HEK293 (cell line): ENCODE results near the gene NLE1.

Source experiments
- CTCF ChIA-PET: fragments of 350-600 bp; formaldehyde crosslinking; extraction: SDS; loops from one replicate; lab custom pipeline; 2021; ENCODE audit warnings: antibody characterized with exemption; lab: Yijun Ruan, JAX
- POLR2A ChIA-PET: fragments of 300-600 bp; formaldehyde crosslinking; extraction: SDS; loops from one replicate; lab custom pipeline; 2020; ENCODE audit warnings: antibody characterized with exemption, inconsistent platforms; lab: Yijun Ruan, JAX
- H3K27ac ChIP-seq: fragments of 200-500 bp; sonication (Bioruptor generic); 2 replicates; pipeline ENCODE4 v1.5.1; 2014; ENCODE audit warnings: low read depth, low read length, control low read depth, inconsistent platforms; ENCODE audit errors: extremely low read depth
- H3K36me3 ChIP-seq, 2 experiments: fragments of 200-500 bp in 1 of 2; sonication (Bioruptor generic) in 1 of 2; 1 replicate in 1 of 2; 2 replicates in 1 of 2; pipeline ENCODE4 v1.5.1; 2014 to 2017; ENCODE audit warnings: inconsistent platforms in 2 of 2, low read length in 2 of 2; ENCODE audit not compliant: control insufficient read depth in 2 of 2, insufficient read depth in 1 of 2
- H3K4me1 ChIP-seq: fragments of 200-500 bp; sonication (Bioruptor generic); 2 replicates; pipeline ENCODE4 v1.5.1; 2014; ENCODE audit warnings: mild to moderate bottlenecking, low read length, inconsistent platforms; ENCODE audit not compliant: control insufficient read depth, insufficient read depth
- H3K4me3 ChIP-seq: 2 replicates; pipeline ENCODE4 v1.5.1; 2011; ENCODE audit warnings: low read depth, mild to moderate bottlenecking, control low read depth, low read length, moderate library complexity
- H3K9me3 ChIP-seq: fragments of 200-500 bp; sonication (Bioruptor generic); 2 replicates; pipeline ENCODE4 v1.5.1; 2014; ENCODE audit warnings: low read depth, low read length, inconsistent platforms; ENCODE audit not compliant: control insufficient read depth, insufficient read depth
- HOXA7 ChIP-seq: sonication (generic); formaldehyde crosslinking; IDR thresholded peaks from 2 replicates; pipeline ENCODE4 v1.8.1; 2022; ENCODE audit warnings: missing genetic modification reagents, borderline replicate concordance
- ZNF138 ChIP-seq: fragments of 450-650 bp; formaldehyde crosslinking; IDR thresholded peaks from 2 replicates; pipeline ENCODE4 v1.5.1; 2016; ENCODE audit warnings: missing biosample characterization, missing genetic modification characterization, borderline replicate concordance
- ZNF280C ChIP-seq: fragments of 450-650 bp; formaldehyde crosslinking; IDR thresholded peaks from 2 replicates; pipeline ENCODE4 v1.5.1; 2016; ENCODE audit warnings: missing biosample characterization, missing genetic modification characterization
- ZNF37A ChIP-seq: fragments of 450-650 bp; IDR thresholded peaks from 2 replicates; pipeline ENCODE4 v1.5.1; 2018; ENCODE audit warnings: missing biosample characterization, missing genetic modification characterization
- ZNF398 ChIP-seq: fragments of 450-650 bp; formaldehyde crosslinking; IDR thresholded peaks from 2 replicates; pipeline ENCODE4 v1.5.1; 2017; ENCODE audit warnings: missing biosample characterization, missing genetic modification characterization
- ZNF416 ChIP-seq: fragments of 450-650 bp; formaldehyde crosslinking; IDR thresholded peaks from 2 replicates; pipeline ENCODE4 v1.5.1; 2016; ENCODE audit warnings: missing biosample characterization, missing genetic modification characterization
- ZNF426 ChIP-seq: fragments of 450-650 bp; formaldehyde crosslinking; IDR thresholded peaks from 2 replicates; pipeline ENCODE4 v1.5.1; 2017; ENCODE audit warnings: missing biosample characterization, missing genetic modification characterization, mild to moderate bottlenecking, inconsistent platforms, moderate library complexity
- ZNF548 ChIP-seq: fragments of 450-650 bp; formaldehyde crosslinking; IDR thresholded peaks from 2 replicates; pipeline ENCODE4 v1.5.1; 2016; ENCODE audit warnings: missing biosample characterization, missing genetic modification characterization
- ZNF596 ChIP-seq: fragments of 450-650 bp; IDR thresholded peaks from 2 replicates; pipeline ENCODE4 v1.5.0; 2018; ENCODE audit warnings: missing biosample characterization, mild to moderate bottlenecking, missing genetic modification characterization, moderate library complexity
- ZNF843 ChIP-seq: fragments of 450-650 bp; formaldehyde crosslinking; IDR thresholded peaks from 2 replicates; pipeline ENCODE4 v1.5.1; 2016; ENCODE audit warnings: missing biosample characterization, missing genetic modification characterization
- ZSCAN5A ChIP-seq: fragments of 450-650 bp; formaldehyde crosslinking; IDR thresholded peaks from 2 replicates; pipeline ENCODE4 v1.5.1; 2016; ENCODE audit warnings: missing biosample characterization, missing genetic modification characterization
- TF ChIP-seq, protein P1 (sequence below): fragments of 450-650 bp; formaldehyde crosslinking; IDR thresholded peaks from 2 replicates; pipeline ENCODE4 v1.5.1; 2016; ENCODE audit warnings: missing biosample characterization, missing genetic modification characterization
- TF ChIP-seq, protein P2 (sequence below): fragments of 450-650 bp; IDR thresholded peaks from 2 replicates; pipeline ENCODE4 v1.5.1; 2018; ENCODE audit warnings: missing biosample characterization, mild to moderate bottlenecking, missing genetic modification characterization
- TF ChIP-seq, protein P3 (sequence below): fragments of 450-650 bp; formaldehyde crosslinking; IDR thresholded peaks from 2 replicates; pipeline ENCODE4 v1.5.1; 2017; ENCODE audit warnings: missing biosample characterization, missing genetic modification characterization
- TF ChIP-seq, protein P4 (sequence below): fragments of 450-650 bp; formaldehyde crosslinking; IDR thresholded peaks from 2 replicates; pipeline ENCODE4; 2016; ENCODE audit warnings: missing biosample characterization, missing genetic modification characterization

NLE1 gene

GRCh38 chr17:35129154-35129972, 12.7 kb downstream of the NLE1 start:
- no peaks in the 10 kb centered on the region for H3K9me3 ChIP-seq
- CTCF ChIA-PET = interaction anchor here (0.6 to 1.2 kb wide), 2 partner anchors 9 to 14 kb away, joined by 3 to 4 read pairs; no protein-coding TSS in a partner anchor
- H3K4me1 ChIP-seq = no peaks in the 10 kb centered on the region
- peaks cover 13 to 46% of the 10 kb centered on the region in 2 experiments for H3K36me3 ChIP-seq
- no peak for TF ChIP-seq ZNF416 (tag by site-specific recombination)
- TF ChIP-seq, protein P1, sequence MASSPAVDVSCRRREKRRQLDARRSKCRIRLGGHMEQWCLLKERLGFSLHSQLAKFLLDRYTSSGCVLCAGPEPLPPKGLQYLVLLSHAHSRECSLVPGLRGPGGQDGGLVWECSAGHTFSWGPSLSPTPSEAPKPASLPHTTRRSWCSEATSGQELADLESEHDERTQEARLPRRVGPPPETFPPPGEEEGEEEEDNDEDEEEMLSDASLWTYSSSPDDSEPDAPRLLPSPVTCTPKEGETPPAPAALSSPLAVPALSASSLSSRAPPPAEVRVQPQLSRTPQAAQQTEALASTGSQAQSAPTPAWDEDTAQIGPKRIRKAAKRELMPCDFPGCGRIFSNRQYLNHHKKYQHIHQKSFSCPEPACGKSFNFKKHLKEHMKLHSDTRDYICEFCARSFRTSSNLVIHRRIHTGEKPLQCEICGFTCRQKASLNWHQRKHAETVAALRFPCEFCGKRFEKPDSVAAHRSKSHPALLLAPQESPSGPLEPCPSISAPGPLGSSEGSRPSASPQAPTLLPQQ (tag by site-specific recombination) = 0 out of 2 replicates have a peak, but pooled peaks have one; percentile 12
- H3K27ac ChIP-seq = no peak overlapping the region
- POLR2A ChIA-PET = no interaction called here
- H3K4me3 ChIP-seq = no peak overlapping the region

DNA sequence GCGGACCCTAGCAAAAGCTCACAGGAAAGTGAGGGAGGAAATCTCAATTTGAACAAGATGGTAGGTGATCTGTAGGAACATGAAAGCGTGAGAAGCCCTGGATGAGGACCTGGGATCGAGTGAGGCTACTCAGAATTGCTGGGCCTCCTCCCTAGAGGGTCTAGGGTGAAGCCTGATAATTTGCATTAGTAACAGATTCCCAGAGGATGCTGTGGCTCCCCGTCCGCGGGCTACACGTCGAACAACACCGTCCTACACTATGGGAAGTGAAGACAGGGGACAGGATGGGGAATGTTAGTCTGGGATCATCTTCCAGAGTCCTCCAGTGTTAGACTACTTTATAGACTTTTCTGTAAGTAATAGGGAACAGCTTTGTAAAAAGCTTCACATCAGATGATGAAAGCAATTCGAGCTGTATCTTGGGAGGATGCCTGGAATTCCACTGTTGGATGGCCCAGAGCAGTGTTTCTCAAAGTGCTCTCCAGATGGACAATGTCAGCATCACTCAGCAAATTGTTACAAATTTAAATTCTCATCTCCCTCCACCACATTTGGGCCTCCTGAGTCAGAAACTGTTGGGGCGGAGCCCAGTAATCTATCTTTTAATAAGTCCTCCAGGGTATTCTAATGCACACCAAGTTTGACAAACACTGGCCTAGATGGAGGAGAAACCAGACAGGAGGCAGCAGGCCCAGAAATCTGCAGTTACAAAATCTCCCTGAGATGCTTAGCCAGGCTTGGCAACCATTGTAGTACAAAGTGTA, 14.2 kb downstream of the NLE1 start:
- no peaks in the 10 kb centered on the region for H3K4me1 ChIP-seq
- no peak overlapping the region for H3K4me3 ChIP-seq
- H3K27ac ChIP-seq = no peak overlapping the region
- POLR2A ChIA-PET = interaction anchor here (0.5 to 1.2 kb wide), 4 partner anchors 9 to 448 kb away, joined by 3 to 5 read pairs (median 3); no protein-coding TSS in a partner anchor
- no peaks in the 10 kb centered on the region for H3K9me3 ChIP-seq
- CTCF ChIA-PET = interaction anchor here (0.6 to 1.6 kb wide), 6 partner anchors 9 to 207 kb away, joined by 3 to 4 read pairs (median 3); no protein-coding TSS in a partner anchor
- peaks cover 0 to 32% of the 10 kb centered on the region in 2 experiments; a peak in 1 of 3 replicates for H3K36me3 ChIP-seq
- TF ChIP-seq ZNF398 (tag by site-specific recombination) (no peak), ZNF843 (tag by site-specific recombination) (no peak), ZNF138 (no peak)
- TF ChIP-seq, protein P2, sequence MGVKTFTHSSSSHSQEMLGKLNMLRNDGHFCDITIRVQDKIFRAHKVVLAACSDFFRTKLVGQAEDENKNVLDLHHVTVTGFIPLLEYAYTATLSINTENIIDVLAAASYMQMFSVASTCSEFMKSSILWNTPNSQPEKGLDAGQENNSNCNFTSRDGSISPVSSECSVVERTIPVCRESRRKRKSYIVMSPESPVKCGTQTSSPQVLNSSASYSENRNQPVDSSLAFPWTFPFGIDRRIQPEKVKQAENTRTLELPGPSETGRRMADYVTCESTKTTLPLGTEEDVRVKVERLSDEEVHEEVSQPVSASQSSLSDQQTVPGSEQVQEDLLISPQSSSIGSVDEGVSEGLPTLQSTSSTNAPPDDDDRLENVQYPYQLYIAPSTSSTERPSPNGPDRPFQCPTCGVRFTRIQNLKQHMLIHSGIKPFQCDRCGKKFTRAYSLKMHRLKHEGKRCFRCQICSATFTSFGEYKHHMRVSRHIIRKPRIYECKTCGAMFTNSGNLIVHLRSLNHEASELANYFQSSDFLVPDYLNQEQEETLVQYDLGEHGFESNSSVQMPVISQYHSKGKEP = no peak
- TF ChIP-seq, all 188 proteins: peak for 0

DNA sequence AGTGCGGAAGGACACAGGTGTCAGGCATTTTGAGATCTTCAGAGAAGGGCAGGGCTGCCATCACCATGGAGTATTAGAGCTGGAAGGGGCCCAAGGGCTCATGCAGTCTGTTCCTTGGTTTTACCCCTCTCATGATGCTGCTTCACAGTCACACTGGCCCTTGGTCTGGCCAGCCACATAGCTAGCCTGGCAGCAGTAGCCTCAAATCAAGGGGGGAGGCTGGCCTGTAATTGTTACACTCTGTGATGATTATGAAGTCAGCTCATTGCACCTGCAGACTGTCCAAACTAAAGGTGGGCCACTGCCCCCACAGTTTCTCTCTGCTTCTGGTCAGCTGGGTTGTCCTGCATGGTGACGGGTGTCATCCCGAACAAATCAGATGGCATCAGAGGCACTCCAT, 20.8 kb downstream of the NLE1 start, which contains the start of gene FNDC8:
Gene FNDC8 (plus strand): TSS at position 301 of the 400 bp plus-strand sequence. CDS start 79 bp downstream, at position 380.
- POLR2A ChIA-PET = no interaction called here
- CTCF ChIA-PET = interaction anchor here (0.7 to 5.8 kb wide), 4 partner anchors 20 to 194 kb away, joined by 3 to 79 read pairs (median 10); no protein-coding TSS in a partner anchor
- peaks cover 0 to 8% of the 10 kb centered on the region in 2 experiments; a peak in 2 of 3 replicates for H3K36me3 ChIP-seq
- no peak for TF ChIP-seq ZSCAN5A (tag by site-specific recombination)
- no peak for TF ChIP-seq ZNF37A (tag by site-specific recombination)
- no peak for TF ChIP-seq ZNF596 (tag by site-specific recombination)
- no peak for TF ChIP-seq HOXA7
- no peak for TF ChIP-seq ZNF548 (tag by site-specific recombination)
- TF ChIP-seq, protein P3, sequence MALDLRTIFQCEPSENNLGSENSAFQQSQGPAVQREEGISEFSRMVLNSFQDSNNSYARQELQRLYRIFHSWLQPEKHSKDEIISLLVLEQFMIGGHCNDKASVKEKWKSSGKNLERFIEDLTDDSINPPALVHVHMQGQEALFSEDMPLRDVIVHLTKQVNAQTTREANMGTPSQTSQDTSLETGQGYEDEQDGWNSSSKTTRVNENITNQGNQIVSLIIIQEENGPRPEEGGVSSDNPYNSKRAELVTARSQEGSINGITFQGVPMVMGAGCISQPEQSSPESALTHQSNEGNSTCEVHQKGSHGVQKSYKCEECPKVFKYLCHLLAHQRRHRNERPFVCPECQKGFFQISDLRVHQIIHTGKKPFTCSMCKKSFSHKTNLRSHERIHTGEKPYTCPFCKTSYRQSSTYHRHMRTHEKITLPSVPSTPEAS = no peak
- TF ChIP-seq ZNF280C (tag by site-specific recombination) = no peak
- TF ChIP-seq ZNF426 (tag by site-specific recombination) = no peak
- TF ChIP-seq, protein P4, sequence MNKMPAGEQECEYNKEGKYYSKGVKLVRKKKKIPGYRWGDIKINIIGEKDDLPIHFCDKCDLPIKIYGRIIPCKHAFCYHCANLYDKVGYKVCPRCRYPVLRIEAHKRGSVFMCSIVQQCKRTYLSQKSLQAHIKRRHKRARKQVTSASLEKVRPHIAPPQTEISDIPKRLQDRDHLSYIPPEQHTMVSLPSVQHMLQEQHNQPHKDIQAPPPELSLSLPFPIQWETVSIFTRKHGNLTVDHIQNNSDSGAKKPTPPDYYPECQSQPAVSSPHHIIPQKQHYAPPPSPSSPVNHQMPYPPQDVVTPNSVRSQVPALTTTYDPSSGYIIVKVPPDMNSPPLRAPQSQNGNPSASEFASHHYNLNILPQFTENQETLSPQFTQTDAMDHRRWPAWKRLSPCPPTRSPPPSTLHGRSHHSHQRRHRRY (tag by site-specific recombination) = no peak

More for the DNA sequence above, 20.8 kb downstream of the NLE1 start, which contains the start of gene FNDC8:
- peaks cover 5% of the 10 kb centered on the region for H3K4me1 ChIP-seq
- H3K9me3 ChIP-seq = no peaks in the 10 kb centered on the region
- H3K27ac ChIP-seq = no peak within 1 kb of the TSS
- H3K4me3 ChIP-seq = no peak within 1 kb of the TSS
